DOHH2 (cell line): ENCODE results near the gene IFT57.

Experiments used
- H3F3A ChIP-seq: fragments of 200-600 bp; sonication (generic), shearing (Covaris generic); 2 replicates; pipeline ENCODE4 v1.6.0; 2016; ENCODE audit warnings: antibody characterized with exemption, mild to moderate bottlenecking; ENCODE audit not compliant: control insufficient read depth, insufficient read depth
- H3K27ac ChIP-seq: fragments of 200-600 bp; sonication (generic); 2 replicates; pipeline ENCODE4 v1.5.1; 2014; ENCODE audit warnings: low read depth, mild to moderate bottlenecking, low read length, moderate library complexity
- H3K27me3 ChIP-seq: fragments of 200-600 bp; sonication (generic); 2 replicates; pipeline ENCODE4 v1.6.1; 2014; ENCODE audit warnings: mild to moderate bottlenecking, low read length, mixed read lengths; ENCODE audit not compliant: control insufficient read depth
- H3K36me3 ChIP-seq: fragments of 200-600 bp; sonication (generic); 2 replicates; pipeline ENCODE4 v1.6.1; 2014; ENCODE audit warnings: mild to moderate bottlenecking, low read length, moderate library complexity, mixed read lengths; ENCODE audit not compliant: control insufficient read depth
- H3K4me1 ChIP-seq: fragments of 200-600 bp; sonication (generic); 2 replicates; pipeline ENCODE4 v1.6.1; 2014; ENCODE audit warnings: mild to moderate bottlenecking, low read length, mixed read lengths; ENCODE audit not compliant: control insufficient read depth
- H3K4me2 ChIP-seq: fragments of 200-600 bp; sonication (generic); 2 replicates; pipeline ENCODE4 v1.6.0; 2014; ENCODE audit warnings: mild to moderate bottlenecking, low read length, moderate library complexity
- H3K4me3 ChIP-seq: fragments of 200-600 bp; sonication (generic); 2 replicates; pipeline ENCODE4 v1.5.1; 2014; ENCODE audit warnings: mild to moderate bottlenecking, low read length, mixed read lengths
- H3K79me2 ChIP-seq: fragments of 200-600 bp; sonication (generic); 2 replicates; pipeline ENCODE4 v1.6.1; 2014; ENCODE audit warnings: mild to moderate bottlenecking, low read length, mixed read lengths; ENCODE audit not compliant: control insufficient read depth
- H3K9me2 ChIP-seq: fragments of 200-600 bp; sonication (generic); replicated peaks from 2 replicates; pipeline ENCODE4 v1.6.1; 2014; ENCODE audit warnings: mild to moderate bottlenecking, low read length, mixed read lengths; ENCODE audit not compliant: control insufficient read depth
- H3K9me3 ChIP-seq: fragments of 200-600 bp; sonication (generic); 2 replicates; pipeline ENCODE4 v1.6.1; 2014; ENCODE audit warnings: antibody characterized with exemption, low read length, mixed read lengths; ENCODE audit not compliant: control insufficient read depth, insufficient read depth
- H4K20me1 ChIP-seq: fragments of 200-600 bp; sonication (generic); 2 replicates; pipeline ENCODE4 v1.6.0; 2014; ENCODE audit warnings: low read depth, mild to moderate bottlenecking, antibody characterized with exemption, low read length, moderate library complexity; ENCODE audit not compliant: control insufficient read depth, insufficient read depth
- EZH2phosphoT487 ChIP-seq: fragments of 200-600 bp; sonication (generic); IDR thresholded peaks from 2 replicates; pipeline ENCODE4 v1.6.1; 2017; ENCODE audit warnings: borderline replicate concordance, mild to moderate bottlenecking, antibody characterized with exemption, low read length, moderate library complexity, mixed read lengths
- TF ChIP-seq, protein P1 (sequence below): fragments of 200-600 bp; sonication (generic); IDR thresholded peaks from one replicate; pipeline ENCODE4 v1.5.1; 2014; ENCODE audit warnings: antibody characterized with exemption, mild to moderate bottlenecking, low read depth, low read length; ENCODE audit not compliant: poor library complexity, severe bottlenecking

The IFT57 gene

DNA sequence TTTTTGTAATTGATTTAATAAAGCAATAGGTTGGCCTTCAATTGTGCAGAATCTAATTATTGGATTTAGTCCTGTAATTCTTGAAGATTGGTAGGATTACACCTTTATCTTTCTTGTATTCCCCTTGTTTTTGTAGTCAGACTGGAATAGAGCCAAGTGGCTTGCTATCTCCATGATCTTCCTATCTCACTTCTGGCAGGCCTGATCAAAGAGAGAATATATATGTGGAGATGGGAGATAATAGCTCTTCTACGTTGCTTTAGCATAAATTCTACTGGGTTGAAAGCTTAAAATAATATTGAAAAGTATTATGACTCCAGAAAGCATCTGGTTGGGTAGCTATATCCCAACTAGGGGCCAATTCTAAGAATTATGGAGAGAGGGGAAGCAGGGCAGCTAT, 16.9 kb upstream of the IFT57 start:
- TF ChIP-seq, protein P1, sequence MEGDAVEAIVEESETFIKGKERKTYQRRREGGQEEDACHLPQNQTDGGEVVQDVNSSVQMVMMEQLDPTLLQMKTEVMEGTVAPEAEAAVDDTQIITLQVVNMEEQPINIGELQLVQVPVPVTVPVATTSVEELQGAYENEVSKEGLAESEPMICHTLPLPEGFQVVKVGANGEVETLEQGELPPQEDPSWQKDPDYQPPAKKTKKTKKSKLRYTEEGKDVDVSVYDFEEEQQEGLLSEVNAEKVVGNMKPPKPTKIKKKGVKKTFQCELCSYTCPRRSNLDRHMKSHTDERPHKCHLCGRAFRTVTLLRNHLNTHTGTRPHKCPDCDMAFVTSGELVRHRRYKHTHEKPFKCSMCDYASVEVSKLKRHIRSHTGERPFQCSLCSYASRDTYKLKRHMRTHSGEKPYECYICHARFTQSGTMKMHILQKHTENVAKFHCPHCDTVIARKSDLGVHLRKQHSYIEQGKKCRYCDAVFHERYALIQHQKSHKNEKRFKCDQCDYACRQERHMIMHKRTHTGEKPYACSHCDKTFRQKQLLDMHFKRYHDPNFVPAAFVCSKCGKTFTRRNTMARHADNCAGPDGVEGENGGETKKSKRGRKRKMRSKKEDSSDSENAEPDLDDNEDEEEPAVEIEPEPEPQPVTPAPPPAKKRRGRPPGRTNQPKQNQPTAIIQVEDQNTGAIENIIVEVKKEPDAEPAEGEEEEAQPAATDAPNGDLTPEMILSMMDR, result no peak
- TF ChIP-seq EZH2phosphoT487, result no peak
- Histone ChIP-seq H3K79me2 (no peaks in the 10 kb centered on the region), H3K4me1 (peaks cover 8% of the 10 kb centered on the region)

DNA sequence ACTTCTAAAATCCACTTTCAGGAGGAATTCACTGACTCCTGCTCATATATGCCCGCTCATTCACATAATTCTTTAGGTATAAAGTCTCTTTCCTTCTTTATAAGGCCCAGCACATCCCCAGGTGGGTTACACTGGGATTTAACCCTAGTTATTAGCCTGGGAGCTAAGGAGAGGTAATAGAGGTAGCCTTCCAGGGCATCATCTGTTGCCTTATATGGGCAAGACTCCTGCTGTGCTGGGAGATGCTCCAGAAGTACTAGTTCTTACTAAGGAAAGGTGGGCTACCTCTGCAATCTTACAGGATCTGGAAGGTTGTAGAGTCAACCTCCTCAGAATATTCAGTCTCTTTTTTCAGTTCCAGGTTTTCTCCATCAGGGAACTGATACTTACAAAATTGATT, 13.1 kb upstream of the IFT57 start:
- Histone ChIP-seq H3K4me2 (no peak overlapping the region), H3K27ac (no peak overlapping the region), H3K27me3 (no peaks in the 10 kb centered on the region), H3K4me3 (no peak overlapping the region), H3K4me1 (peaks cover 6% of the 10 kb centered on the region), H3K36me3 (no peaks in the 10 kb centered on the region), H3F3A (no peaks in the 10 kb centered on the region), H3K9me2 (no peaks in the 10 kb centered on the region), H3K79me2 (no peaks in the 10 kb centered on the region), H3K9me3 (no peaks in the 10 kb centered on the region), H4K20me1 (no peaks in the 10 kb centered on the region)
- TF ChIP-seq, protein P1, result no peak
- no peak for TF ChIP-seq EZH2phosphoT487

More for the DNA sequence above, 16.9 kb upstream of the IFT57 start:
- Histone ChIP-seq H3K4me2 (no peak overlapping the region), H3F3A (no peaks in the 10 kb centered on the region), H3K27ac (no peak overlapping the region), H3K9me3 (no peaks in the 10 kb centered on the region), H4K20me1 (no peaks in the 10 kb centered on the region), H3K36me3 (no peaks in the 10 kb centered on the region), H3K9me2 (no peaks in the 10 kb centered on the region), H3K4me3 (no peak overlapping the region), H3K27me3 (no peaks in the 10 kb centered on the region)

DNA sequence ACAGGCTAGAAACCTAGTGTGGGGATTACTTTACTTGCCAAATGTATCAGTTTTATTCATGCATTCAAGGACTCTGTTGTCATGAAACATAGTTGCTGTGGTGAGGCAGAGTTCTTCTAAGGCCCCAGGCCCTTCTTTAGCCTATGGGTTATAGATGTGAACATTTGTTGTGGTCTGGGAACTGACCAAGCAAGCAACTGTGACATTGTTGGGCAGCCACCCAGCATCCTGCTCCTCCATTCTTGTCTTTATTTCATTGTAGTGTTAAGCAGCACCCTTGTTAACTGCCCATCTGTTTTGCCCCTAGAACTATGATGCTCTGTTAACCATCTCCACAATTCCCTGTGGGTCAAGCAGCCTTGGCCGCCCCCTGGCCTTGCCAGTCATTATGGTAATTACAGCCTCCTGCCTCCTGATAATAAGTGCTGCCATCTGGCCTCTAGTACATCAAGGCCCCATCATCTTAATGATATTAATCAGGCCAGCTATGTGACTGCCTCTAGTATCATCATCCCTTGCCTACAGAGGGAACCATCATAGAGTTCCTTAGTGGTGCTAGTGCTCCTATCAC, 12.2 kb upstream of the IFT57 start:
- no peaks in the 10 kb centered on the region for H3K4me1 ChIP-seq
- no peaks in the 10 kb centered on the region for H3F3A ChIP-seq
- no peaks in the 10 kb centered on the region for H3K9me3 ChIP-seq
- TF ChIP-seq EZH2phosphoT487, result no peak
- TF ChIP-seq, protein P1, result no peak
- H3K9me2 ChIP-seq, result no peaks in the 10 kb centered on the region
- H3K4me2 ChIP-seq, result no peak overlapping the region
- H3K36me3 ChIP-seq, result no peaks in the 10 kb centered on the region
- no peaks in the 10 kb centered on the region for H3K27me3 ChIP-seq
- H4K20me1 ChIP-seq, result no peaks in the 10 kb centered on the region
- H3K79me2 ChIP-seq, result no peaks in the 10 kb centered on the region
- no peak overlapping the region for H3K27ac ChIP-seq
- no peak overlapping the region for H3K4me3 ChIP-seq
